GM21619 (cell line): ENCODE results near the gene CADM4.
"Not testable (repeated sequence)": the region's sequence is repeated elsewhere in the genome, so short reads cannot be mapped to it uniquely, and the experiment has no call there.

ENCODE experiments used
- ATAC-seq: cut with Tn5 transposase; IDR thresholded peaks from one replicate; pipeline ENCODE4 v1.9.1; 2021; ENCODE audit not compliant: unreplicated experiment

The CADM4 gene

DNA sequence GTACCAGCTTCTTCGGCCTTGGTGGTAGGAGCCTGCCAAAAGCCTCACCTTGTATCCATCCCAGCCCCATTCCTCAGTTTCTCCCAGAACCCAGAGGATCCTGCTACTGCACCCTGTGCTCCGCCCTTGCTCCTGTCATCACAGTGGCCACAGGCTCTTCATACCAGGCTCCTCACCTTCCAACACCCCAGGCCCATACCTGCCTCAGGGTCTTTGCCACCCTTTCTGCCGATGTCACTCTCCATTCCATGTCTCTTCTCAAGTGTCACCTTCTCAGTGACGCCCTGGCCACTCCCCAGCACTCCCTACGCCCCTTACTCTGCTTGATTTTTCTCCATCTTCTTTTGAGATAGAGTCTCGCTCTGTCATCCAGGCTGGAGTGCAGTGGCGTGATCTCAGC, 29.8 kb downstream of the CADM4 start:
- no peak for ATAC-seq

DNA sequence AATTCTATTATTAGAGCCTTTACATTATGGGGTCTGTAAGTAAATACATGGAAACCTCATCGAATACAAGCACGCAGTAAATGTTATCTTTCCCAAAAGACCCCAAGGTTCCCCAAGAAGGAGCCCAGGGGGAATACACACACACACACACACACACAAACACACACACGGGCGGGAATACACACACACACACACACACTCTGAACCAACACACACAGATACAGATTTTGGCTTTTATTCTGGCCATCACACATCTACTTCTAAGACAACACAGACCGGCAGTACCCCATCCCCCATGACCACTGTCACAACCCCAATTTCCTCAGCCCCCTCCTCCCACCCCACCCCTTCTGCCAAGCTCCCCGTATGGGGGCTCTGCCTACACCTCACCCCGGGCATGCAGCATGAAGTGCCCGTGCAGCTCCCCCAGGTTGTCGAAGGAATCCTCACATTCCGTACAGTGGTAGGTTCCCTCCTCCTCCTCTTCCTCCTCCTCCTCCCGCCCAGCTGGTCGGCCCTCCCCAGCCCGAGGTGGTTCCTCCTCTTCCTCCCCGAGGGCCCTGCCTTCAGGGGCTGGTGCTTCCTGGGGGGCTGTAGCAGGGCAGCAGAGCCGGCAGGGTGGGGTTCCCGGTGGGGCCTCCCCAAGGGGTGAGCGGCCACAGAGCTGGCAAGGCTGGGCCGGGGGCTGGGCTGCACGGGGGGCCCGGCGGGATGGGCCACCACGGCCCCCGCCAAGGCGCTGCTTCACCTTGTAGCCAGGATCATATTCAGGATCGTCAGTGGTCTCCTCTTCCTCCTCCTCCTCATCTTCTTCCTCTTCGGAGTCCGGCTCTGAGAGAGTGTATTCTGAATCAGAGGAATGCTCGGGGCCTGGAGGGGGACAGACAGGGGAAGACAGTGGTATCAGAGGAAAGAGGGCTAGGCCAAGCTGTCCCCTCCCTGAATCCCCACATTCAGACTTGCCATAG, 32.1 kb downstream of the CADM4 start:
- ATAC-seq, result no peak

DNA sequence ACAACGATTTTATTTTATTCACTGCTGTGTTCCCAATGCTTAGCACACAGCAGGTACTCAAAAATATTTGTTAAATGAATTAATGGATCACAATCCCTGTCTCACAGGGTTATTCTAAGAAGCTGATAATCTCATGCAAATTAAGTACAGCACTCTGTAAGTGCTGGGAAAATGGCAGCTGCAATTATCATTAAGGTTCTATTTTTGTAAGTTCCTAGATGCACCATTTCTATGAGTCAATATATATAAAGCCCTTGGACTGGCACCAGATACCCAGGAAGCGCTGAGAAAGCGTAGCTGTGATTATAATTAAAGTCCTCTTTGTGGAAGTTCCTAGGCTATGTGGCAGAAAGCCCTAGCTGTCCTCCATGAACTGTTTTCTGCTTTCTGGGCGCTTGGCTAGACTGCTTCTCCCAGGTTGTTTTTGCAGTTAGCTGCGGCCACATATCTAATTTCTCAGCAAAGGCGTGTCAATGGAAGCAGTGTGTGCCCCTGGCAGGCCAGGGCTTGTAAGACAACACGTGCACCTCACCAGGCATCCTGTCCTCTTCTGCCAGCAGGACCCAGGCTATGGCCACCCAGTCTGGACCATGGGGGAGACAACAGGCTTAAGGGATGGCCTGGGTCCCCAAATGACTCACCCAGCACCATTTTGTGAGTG, 33.0 kb downstream of the CADM4 start:
- no peak for ATAC-seq

DNA sequence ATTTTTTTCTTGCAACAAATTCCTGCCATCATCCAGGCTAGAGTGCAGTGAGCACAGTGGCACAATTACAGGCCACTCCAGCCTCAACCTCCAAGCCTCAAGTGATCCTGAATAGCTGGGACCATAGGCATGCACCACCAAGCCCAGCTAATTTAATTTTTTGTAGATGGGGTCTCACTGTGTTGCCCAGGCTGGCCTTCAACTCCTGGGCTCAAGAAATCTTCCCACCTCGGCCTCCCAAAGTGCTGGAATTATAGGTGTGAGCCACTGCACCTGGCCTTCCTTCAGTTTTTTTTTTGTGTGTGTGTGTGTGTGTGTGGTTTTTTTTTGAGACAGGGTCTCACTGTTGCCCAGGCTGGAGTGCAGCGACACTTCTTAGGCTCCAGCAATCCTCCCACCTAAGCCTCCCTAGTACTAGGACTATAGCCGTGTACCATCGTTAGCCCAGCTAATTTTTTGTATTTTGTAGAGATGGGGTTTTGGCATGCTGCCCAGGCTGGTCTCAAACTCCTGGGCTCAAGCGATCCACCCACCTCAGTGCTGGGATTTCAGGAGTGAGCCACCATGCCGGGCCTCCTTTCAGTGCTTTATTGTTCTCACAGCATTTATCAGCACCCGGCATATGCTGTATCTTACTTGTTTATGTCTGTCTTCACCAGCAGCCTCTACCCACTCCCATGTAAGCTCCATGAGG, 33.6 kb downstream of the CADM4 start:
- ATAC-seq, result no peak

DNA sequence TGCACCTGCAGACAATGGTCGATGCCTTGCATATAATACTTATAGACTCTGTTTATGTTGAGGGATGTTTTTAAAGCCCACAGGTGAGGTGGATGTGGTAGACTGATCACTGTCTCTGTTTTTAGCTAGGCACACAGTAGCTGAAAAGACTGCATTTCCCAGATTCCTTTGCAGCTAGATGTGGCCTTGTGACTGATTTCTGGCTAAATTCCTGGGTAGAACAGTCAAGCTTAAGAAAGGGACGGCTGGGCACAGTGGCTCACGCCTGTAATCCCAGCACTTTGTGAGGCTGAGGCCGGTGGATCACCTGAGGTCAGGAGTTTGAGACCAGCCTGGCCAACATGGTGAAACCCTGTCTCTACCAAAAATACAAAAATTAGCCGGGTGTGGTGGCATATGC, 39.3 kb downstream of the CADM4 start:
- ATAC-seq, result not testable (repeated sequence)

DNA sequence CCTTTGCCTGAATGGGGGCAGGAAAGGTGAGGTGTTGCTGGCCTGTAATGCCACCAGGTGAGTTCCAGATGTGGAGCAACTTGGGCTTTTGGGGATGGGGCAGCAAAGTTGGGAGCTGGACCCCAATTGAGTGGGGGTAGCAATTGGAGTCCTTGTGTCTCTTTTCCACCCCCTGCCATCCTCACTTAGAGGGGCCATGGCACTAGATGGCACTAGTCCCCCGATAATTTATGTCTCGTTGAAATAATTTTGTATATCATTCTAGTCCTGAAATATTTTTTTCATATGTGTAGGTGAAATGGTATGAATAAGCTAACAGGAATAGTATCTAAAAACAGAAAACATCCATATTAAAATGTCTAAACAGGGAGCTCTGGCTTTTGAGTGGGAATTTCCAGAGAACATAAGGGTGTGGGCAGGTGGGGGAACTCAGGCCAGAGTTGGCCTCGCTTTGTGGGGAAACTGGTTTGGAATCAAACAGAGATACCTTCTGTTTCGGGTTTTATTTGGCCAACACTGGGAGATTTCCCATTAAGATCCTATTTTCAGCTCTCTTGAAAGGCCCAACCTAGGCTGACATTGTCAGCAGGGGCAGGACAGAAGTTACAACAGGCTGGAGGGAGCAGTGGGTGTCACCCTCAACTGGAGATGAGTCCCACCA, 39.9 kb downstream of the CADM4 start:
- ATAC-seq, result no peak

DNA sequence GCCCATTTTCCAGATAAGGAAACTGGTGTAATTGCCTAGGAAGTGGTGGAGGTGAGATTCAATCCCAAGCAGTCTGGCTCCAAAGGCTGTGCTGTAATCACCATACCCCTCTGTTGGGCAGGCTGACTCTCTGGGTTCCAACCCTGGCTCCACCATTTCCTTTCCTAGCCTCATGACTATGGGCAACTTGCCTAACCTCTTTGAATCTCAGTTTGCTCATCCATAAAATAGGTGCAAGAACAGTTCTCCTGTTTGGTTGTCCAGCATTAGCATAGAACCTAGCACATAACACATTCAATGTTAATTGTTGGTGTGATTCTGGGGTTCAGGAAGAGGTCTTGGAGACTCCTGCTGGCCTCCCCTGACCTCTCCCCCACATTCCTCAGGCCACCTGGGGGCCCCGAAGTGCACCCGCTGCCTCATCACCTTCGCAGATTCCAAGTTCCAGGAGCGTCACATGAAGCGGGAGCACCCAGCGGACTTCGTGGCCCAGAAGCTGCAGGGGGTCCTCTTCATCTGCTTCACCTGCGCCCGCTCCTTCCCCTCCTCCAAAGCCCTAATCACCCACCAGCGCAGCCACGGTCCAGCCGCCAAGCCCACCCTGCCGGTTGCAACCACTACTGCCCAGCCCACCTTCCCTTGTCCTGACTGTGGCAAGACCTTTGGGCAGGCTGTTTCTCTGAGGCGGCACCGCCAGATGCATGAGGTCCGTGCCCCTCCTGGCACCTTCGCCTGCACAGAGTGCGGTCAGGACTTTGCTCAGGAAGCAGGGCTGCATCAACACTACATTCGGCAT, 41.0 kb downstream of the CADM4 start:
- ATAC-seq, result no peak

DNA sequence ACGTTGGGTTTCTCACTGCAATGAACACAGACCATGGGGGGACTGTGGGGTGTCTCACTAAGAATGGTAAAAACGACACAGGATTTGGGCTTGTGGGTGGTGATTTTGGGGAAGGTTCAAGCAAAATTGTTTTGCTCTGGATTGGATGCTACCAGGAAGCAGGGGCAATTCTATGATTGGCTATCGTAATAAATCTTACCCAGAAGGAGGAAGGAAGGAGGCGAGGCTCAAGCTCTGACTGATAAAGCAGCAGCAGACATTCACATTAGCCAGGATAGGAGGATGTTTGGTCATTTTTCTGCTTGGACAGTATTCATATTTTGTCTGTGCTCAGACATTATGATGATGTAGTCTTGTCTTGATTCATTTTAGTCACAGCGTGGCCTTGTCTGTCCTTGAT, 41.8 kb downstream of the CADM4 start:
- no peak for ATAC-seq

DNA sequence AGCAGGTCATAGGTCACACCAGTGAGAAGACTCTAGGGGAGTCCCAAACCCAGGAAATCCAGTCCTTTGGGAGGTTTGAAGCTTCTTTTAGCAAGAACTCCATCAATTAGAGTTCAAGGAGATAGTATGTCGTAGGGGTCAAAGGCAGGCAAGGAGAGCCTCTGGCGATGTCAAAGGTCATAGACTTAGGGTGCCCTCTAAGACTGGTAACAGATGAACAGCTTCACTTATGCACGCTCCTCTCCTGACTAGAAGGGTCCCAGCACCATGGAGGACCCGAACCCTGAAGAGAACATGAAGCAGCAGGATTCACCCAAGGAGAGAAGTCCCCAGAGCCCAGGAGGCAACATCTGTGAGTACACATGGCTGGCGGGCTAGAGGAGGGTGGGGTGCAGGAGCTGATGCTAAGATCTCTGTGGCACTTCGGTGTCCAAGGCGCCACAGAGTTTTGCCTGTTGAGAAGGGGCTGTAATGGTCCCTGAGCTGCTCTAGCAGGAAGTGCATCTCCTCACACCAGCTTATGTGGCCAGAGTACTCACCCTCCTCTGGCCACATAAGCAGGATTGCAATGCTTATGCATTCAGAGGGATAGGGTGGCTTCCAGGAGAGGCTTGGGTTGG, 42.7 kb downstream of the CADM4 start:
- no peak for ATAC-seq

DNA sequence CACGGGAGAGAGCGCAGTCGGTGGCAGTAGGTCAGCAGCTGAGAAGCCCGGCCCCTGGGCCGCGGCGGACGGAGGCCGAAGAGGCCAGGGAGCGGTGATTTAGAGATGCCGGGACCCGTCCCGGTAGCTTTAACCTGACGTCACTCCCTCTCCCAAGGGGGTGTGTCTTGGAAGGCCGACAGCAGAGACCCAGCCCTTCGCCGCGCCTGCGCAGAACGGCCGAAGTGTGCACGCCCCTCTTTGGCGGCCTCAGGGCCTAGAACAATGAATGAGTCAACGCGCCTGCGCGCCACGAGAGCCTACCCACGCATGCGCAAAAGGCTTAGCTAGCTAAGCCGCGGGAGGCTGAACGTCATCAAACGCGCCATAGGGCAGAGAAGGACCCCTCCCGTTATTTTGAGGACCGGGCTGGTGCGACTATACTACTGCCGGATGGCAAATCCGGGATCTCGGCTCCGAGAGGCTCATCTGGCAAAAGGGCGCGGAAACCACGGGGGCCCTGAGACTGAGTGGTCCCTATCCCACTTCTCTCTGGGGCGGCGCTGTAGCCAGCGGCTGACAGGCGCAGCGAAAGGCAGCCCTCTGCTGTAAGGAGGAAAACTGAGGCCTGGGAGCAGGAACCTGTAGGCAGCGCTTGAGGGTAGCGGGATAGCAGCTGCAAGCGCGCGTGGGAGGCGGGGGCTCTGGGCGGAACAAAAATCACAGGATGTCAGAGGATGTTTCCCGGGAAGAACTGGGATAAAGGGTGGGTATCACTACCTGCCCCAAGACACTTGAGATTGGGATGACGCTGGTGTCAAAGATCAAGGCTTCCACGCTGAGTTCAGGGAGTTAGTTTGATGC, 43.4 kb downstream of the CADM4 start, which contains the start of the genes IRGQ and ZNF576:
TSS of gene IRGQ (minus strand) at position 136 of the 843 bp plus-strand sequence. CDS start 796 bp downstream, outside the sequence.
TSS of gene ZNF576 (plus strand) at position 597 of the 843 bp plus-strand sequence. CDS start 514 bp downstream, outside the sequence.
- peak; percentile 67 for ATAC-seq

DNA sequence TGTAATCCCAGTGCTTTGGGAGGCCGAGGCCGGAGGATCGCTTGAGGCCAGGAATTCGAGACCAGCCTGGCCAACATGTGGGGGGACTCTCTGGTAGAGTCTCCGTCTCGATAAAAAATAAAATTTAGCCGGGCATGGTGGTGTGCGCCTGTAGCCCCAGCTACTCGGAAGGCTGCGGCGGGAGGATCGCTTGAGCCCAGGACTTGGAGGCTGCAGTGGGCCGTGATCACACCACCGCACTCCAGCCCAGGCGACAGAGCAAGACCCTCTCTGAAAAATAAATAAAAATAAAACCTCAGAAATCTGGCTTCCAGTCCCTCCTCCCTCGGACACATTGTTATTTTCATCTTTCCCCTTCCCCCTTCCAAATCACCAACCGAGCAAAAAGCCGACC, 44.0 kb downstream of the CADM4 start:
- ATAC-seq, result peak; percentile 1

DNA sequence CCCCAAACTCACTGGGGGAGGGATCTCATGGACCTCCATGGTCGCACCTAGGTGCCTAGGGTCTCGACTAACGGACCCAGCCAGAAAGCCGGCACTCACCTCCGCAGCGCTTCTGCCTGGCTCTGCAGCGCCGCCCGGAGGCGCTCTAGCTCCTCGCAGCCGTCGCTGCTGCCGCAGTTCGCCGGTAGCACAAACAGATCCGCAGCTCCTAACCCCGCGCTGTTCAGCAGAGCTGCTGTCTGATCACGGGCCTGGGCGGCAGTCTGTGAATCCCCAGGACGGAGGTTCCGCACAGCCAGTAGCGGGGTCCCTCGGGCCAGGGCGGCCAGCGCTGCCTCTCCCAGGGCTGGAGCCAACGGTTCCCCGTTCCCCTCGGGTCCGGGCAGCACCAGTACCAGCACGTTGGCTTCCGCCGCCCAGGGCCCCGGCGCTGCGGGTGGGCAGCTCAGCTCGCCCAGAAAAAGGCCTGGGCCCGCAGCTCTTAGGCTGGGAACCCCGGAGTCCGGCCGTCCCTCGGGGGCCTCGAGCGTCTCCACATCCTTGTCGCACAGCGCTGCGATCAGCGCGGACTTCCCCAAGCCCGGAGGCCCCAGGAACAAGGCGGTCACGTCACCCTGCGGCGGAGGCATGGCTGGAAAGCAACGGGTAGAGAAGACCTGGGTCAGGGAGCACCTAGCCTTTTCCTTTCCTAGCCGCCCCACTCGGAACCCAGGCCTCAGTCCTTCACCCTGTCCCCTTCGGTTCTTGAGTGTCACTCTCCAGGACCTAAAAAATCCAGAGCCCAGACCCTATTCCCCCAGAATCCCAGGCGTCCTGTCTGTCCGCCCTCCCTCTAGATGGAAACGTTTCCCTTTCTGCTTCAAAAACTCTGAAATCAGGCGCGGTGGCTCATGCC, 44.7 kb downstream of the CADM4 start:
- no peak for ATAC-seq

DNA sequence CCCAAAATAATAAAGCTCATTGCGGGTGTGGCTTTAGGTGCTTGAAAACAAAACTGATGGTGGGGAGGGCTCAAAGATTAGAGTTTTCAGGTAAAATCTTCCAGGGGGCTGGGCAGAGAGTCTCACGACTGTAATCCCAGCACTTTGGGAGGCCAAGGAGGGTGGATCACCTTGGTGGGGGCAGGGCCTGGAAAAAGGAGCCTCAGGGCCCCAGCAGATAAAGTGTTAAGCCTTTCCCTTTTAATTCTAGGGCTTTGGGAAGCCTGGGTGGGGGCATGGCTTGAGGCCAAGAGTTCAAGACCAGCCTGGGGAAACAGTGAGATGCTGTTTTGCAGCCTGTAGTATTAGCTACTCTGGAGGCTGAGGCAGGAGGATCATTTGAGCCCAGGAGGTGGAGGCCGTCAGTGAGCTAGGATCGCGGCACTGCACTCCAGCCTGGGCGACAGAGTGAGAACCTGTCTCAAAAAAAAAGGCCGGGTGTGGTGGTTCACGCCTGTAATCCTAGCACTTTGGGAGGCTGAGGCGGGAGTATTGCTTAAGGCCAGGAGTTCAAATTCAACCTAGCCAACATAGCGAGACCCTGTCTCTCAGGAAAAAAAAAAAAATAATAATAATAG, 45.5 kb downstream of the CADM4 start:
- no peak for ATAC-seq

DNA sequence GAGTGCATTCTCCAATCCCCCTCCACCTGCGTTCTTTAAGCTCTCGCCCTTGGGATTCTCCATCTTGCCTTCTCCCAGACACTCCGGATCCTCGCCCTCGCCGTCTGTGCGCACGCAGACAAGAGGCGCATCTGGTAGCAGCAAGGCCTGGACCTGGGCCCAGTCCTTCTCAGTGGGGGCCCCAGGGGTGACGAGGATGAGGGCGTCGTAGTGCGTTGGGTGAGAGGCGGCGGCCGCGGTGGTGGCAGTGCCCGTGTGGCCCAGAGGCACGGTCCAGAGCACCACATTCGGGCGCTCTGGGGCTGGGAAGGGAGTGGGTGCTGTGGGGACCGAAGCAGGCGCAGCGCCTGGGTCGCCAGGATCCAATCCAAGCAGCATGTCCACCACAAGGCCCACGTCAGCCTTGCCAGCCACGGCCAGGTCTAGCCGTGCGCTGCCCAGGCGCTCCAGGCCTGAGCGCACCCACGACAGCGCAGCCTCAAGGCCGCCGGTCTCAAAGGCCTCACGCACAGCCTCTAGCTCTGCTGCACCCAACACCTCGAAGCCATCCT, 46.8 kb downstream of the CADM4 start:
- ATAC-seq, result no peak

DNA sequence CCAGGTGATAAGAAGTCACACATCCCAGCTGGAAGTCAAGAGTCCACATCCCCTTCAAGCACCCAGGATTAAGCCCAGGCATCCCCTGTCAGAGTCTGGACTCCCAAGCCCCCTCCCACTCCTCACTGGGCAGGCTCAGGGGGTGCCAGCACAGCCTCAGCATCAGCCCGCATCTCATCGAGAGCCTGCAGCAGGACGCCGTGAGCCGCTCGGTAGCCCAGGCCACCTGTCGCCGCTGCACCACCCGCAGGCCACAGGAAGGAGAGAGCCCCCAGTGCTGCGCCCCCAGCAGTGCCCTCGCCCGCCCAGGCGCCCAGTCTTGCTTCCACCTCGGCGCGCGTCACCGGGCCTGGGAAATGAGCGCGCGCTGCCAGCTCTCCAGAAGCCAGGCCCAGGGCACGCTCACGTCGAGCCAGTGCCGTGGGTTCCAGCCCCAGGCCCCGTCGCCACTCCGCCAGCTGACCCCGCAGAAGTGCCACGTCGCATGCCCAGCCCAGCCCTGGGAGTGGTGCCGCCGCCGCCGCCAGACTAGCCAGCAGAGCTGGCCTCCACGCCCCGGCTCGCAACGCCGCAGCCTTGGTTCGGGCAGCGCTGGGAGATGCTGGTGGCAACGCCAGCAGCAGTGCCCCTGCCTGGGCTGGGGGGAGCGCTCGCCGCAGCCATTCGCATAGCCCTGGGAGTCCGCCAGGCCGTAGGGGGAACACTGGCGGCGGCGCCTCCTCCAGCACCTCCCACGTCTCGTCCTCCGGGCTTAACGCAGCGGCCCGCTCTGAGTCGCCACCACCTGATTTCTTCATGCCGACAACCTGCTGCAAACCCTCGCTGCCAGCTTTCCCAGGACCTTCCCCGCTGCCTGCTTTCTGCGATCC, 47.5 kb downstream of the CADM4 start:
- ATAC-seq, result no peak

DNA sequence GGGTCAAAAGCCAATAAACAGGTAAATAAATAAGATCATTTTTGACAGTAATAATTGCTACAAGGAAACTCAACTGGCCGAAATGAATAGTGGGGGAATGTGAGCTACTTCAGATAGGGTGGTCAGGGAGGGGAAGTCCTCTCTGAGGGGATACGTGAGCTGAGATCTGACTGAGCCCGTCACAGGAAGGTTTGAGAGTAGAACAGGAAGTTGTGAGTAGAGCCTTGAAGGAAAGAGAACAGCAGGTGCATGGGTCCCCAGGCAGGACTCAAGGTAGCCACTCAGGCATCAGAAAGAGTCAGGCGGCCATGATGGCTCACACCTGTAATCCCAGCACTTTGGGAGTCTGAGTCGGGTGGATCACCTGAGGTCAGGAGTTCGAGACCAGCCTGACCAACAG, 50.0 kb downstream of the CADM4 start:
- ATAC-seq, result no peak
